Gastrocnemius medialis (tissue), 4 donors: Measurements from ENCODE around the gene CHD6.

Experiments used
- CTCF ChIP-seq, 5 experiments: fragments of 450-650 bp in 3 of 5; fragments of 200-600 bp in 2 of 5; sonication (generic) in 2 of 5; IDR thresholded peaks in 4 of 5; conservative IDR thresholded peaks in 1 of 5; 1 replicate in 4 of 5; 2 replicates in 1 of 5; pipeline ENCODE4 v1.5.1; 2016 to 2019; ENCODE audit warnings: antibody characterized with exemption in 5 of 5, mild to moderate bottlenecking in 3 of 5, moderate library complexity in 3 of 5
- POLR2A ChIP-seq, 2 donors: fragments of 450-650 bp; IDR thresholded peaks; one replicate each; pipeline ENCODE4 v1.6.1; 2017; ENCODE audit warnings: antibody characterized with exemption in 2 of 2, mild to moderate bottlenecking in 2 of 2, moderate library complexity in 2 of 2

- TF ChIP-seq CTCF (IDR thresholded peaks at IDR 0.05 in 4 of 5, conservative IDR thresholded peaks at IDR 0.05 in 1 of 5) = no peak
- TF ChIP-seq POLR2A (IDR thresholded peaks at IDR 0.05) = no peak
Measured at GRCh38 chr20:41553142-41553879, 64.9 kb downstream of the CHD6 start.
